Measurements from ENCODE around the gene PRR9.

Gene PRR9

GRCh38 chr1:153261281-153262069, 44.1 kb downstream of the PRR9 start:
- H3K4me2 ChIP-seq, result peak overlapping the region; percentile 100
- H3K27ac ChIP-seq, result no peak overlapping the region
- H4K20me1 ChIP-seq, result peaks cover 8% of the 10 kb centered on the region; the same call in 1 of the 2 replicates
- H3K4me3 ChIP-seq, result peak overlapping the region; percentile 72
- H3K36me3 ChIP-seq, result no peaks in the 10 kb centered on the region
- peaks cover 10% of the 10 kb centered on the region for H3K9me3 ChIP-seq
- H3K9ac ChIP-seq, result peak overlapping the region; percentile 65
- H3K27me3 ChIP-seq, result peaks cover 54% of the 10 kb centered on the region
- peaks cover 36% of the 10 kb centered on the region for H3K4me1 ChIP-seq
- TF ChIP-seq Cebpa-rat (IDR thresholded peaks at IDR 0.05), result no peak

DNA sequence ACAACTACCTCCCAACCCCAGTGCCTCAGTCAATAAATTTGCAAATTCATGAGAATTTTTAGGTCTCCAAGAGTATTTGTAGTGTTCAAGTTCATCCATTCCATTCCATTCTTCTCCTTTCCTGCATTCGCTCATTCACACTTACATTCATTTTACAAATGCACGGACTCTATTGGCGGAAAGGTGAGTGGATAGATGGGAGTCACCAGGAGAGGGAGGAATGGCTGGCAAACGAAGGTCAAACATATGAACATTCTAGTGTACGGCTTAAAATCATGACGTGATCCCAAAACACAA, 44.6 kb downstream of the PRR9 start:
- TF ChIP-seq Cebpa-rat (IDR thresholded peaks at IDR 0.05), result no peak
- no peaks in the 10 kb centered on the region for H3K36me3 ChIP-seq
- H3K4me1 ChIP-seq, result peaks cover 36% of the 10 kb centered on the region
- H3K4me2 ChIP-seq, result peak overlapping the region; percentile 100
- peaks cover 8% of the 10 kb centered on the region; the same call in 1 of the 2 replicates for H4K20me1 ChIP-seq
- H3K9me3 ChIP-seq, result peaks cover 10% of the 10 kb centered on the region
- H3K27ac ChIP-seq, result no peak overlapping the region
- peak overlapping the region; percentile 72 for H3K4me3 ChIP-seq
- peak overlapping the region; percentile 65; the same call in 1 of the 2 replicates for H3K9ac ChIP-seq
- H3K27me3 ChIP-seq, result peaks cover 54% of the 10 kb centered on the region

- peaks cover 10% of the 10 kb centered on the region for H3K9me3 ChIP-seq
- H3K4me3 ChIP-seq, result peak overlapping the region; percentile 72
- peaks cover 36% of the 10 kb centered on the region for H3K4me1 ChIP-seq
- H3K4me2 ChIP-seq, result peak overlapping the region; percentile 100
- peaks cover 54% of the 10 kb centered on the region for H3K27me3 ChIP-seq
- H3K27ac ChIP-seq, result no peak overlapping the region
- no peak for TF ChIP-seq Cebpa-rat (IDR thresholded peaks at IDR 0.05)
- no peaks in the 10 kb centered on the region for H3K36me3 ChIP-seq
- H4K20me1 ChIP-seq, result peaks cover 8% of the 10 kb centered on the region; the same call in 1 of the 2 replicates
- no peak overlapping the region for H3K9ac ChIP-seq
These were observed 45.2 kb downstream of the PRR9 start for GRCh38 chr1:153262462-153263157.

DNA sequence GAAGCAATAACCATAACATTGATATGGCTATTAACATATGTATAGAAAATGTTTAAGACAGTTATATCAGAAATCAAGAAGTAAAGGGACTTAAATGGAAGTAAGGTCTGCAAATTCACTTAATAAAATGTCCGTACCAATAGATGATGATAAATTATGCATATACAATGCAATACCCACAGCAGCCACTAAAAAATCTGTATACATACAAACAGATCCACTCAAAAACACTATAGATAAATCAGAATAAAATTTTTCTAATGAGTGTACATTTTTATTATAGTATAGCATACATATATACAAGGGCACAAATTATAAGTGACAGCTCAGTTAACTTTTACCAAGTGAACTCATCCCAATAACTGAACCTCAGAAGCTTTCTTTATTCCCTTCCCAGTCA, 48.1 kb downstream of the PRR9 start:
- H3K4me1 ChIP-seq, result peaks cover 34% of the 10 kb centered on the region
- peaks cover 37% of the 10 kb centered on the region for H3K27me3 ChIP-seq
- no peak overlapping the region for H3K4me2 ChIP-seq
- H3K9me3 ChIP-seq, result peaks cover 10% of the 10 kb centered on the region
- no peaks in the 10 kb centered on the region for H3K36me3 ChIP-seq
- H3K27ac ChIP-seq, result no peak overlapping the region
- H3K9ac ChIP-seq, result no peak overlapping the region
- H4K20me1 ChIP-seq, result peaks cover 4% of the 10 kb centered on the region; the same call in 1 of the 2 replicates
- no peak for TF ChIP-seq Cebpa-rat (IDR thresholded peaks at IDR 0.05)
- H3K4me3 ChIP-seq, result no peak overlapping the region

Data from BLaER1 (cell line).